Ishikawa (cell line): ENCODE data around the gene DNAAF9.

ENCODE experiments used
- CEBPB ChIP-seq: IDR thresholded peaks from 2 replicates; pipeline ENCODE4 v1.6.1; 2012
- CREB1 ChIP-seq: IDR thresholded peaks from 2 replicates; pipeline ENCODE4 v1.6.1; 2012; ENCODE audit warnings: low read depth
- EP300 ChIP-seq: IDR thresholded peaks from 2 replicates; pipeline ENCODE4 v1.6.1; 2012; ENCODE audit warnings: borderline replicate concordance
- FOXM1 ChIP-seq: IDR thresholded peaks from 2 replicates; pipeline ENCODE4 v1.6.1; 2012; ENCODE audit warnings: low read depth, borderline replicate concordance
- NFIC ChIP-seq: IDR thresholded peaks from 2 replicates; pipeline ENCODE4 v1.6.1; 2012
- RAD21 ChIP-seq: IDR thresholded peaks from 2 replicates; pipeline ENCODE4 v1.6.1; 2012; ENCODE audit warnings: low read depth
- TAF1 ChIP-seq: IDR thresholded peaks from 2 replicates; pipeline ENCODE4 v1.6.1; 2012; ENCODE audit warnings: low read depth, mild to moderate bottlenecking
- TEAD4 ChIP-seq: IDR thresholded peaks from 2 replicates; pipeline ENCODE4 v1.6.1; 2012
- YY1 ChIP-seq: IDR thresholded peaks from 2 replicates; pipeline ENCODE4 v1.6.1; 2012; ENCODE audit warnings: low read depth
- ZBTB7A ChIP-seq: IDR thresholded peaks from 2 replicates; pipeline ENCODE4 v1.6.1; 2012; ENCODE audit warnings: low read depth
- TF ChIP-seq, protein P1 (sequence below): IDR thresholded peaks from 2 replicates; pipeline ENCODE4 v1.6.1; 2012
- TF ChIP-seq, protein P2 (sequence below): IDR thresholded peaks from 2 replicates; pipeline ENCODE4 v1.6.1; 2012
- TF ChIP-seq, protein P3 (sequence below): IDR thresholded peaks from 2 replicates; pipeline ENCODE4 v1.6.1; 2012; ENCODE audit warnings: low read depth, mild to moderate bottlenecking

DNA sequence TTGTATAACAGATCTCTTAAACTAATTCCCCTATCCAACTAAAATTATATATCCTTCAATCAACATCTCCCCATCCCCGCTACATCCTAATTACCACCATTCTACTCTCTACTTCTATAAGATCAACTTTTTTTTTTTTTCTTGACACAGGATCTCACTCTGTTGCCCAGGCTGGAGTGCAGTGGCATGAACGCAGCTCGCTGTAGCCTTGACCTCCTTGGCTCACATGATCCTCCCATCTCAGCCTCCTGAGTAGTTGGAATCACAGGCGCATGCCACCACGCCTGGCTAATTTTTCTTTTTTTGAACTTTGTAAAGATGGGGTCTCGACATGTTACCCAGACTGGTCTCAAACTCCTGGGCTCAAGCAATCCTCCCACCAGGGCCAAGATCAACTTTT, 5.0 kb downstream of the DNAAF9 start:
- TF ChIP-seq CEBPB (no peak), YY1 (no peak), TAF1 (no peak), CREB1 (no peak), ZBTB7A (no peak), FOXM1 (no peak), EP300 (no peak), RAD21 (no peak), NFIC (no peak), TEAD4 (no peak)
- TF ChIP-seq, protein P1, sequence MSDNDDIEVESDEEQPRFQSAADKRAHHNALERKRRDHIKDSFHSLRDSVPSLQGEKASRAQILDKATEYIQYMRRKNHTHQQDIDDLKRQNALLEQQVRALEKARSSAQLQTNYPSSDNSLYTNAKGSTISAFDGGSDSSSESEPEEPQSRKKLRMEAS, result no peak
- TF ChIP-seq, protein P2, sequence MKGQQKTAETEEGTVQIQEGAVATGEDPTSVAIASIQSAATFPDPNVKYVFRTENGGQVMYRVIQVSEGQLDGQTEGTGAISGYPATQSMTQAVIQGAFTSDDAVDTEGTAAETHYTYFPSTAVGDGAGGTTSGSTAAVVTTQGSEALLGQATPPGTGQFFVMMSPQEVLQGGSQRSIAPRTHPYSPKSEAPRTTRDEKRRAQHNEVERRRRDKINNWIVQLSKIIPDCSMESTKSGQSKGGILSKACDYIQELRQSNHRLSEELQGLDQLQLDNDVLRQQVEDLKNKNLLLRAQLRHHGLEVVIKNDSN, result no peak
- TF ChIP-seq, protein P3, sequence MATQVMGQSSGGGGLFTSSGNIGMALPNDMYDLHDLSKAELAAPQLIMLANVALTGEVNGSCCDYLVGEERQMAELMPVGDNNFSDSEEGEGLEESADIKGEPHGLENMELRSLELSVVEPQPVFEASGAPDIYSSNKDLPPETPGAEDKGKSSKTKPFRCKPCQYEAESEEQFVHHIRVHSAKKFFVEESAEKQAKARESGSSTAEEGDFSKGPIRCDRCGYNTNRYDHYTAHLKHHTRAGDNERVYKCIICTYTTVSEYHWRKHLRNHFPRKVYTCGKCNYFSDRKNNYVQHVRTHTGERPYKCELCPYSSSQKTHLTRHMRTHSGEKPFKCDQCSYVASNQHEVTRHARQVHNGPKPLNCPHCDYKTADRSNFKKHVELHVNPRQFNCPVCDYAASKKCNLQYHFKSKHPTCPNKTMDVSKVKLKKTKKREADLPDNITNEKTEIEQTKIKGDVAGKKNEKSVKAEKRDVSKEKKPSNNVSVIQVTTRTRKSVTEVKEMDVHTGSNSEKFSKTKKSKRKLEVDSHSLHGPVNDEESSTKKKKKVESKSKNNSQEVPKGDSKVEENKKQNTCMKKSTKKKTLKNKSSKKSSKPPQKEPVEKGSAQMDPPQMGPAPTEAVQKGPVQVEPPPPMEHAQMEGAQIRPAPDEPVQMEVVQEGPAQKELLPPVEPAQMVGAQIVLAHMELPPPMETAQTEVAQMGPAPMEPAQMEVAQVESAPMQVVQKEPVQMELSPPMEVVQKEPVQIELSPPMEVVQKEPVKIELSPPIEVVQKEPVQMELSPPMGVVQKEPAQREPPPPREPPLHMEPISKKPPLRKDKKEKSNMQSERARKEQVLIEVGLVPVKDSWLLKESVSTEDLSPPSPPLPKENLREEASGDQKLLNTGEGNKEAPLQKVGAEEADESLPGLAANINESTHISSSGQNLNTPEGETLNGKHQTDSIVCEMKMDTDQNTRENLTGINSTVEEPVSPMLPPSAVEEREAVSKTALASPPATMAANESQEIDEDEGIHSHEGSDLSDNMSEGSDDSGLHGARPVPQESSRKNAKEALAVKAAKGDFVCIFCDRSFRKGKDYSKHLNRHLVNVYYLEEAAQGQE, result no peak
